Measurements from ENCODE around the gene CYB5B. TPM values are rescaled to one million over a fixed set of nuclear protein-coding genes. Genes with fewer than 3 reads are reported as not detected.
A peak's percentile ranks its signal among the peaks of the same experiment; 100 is the strongest.

The CYB5B gene
- polyA plus RNA-seq, 3 donors: 32.3 to 90.4 (median 84.9) TPM

- 70% methylated on average over 2 of the region's 6 CpGs for WGBS (ENCODE audit: insufficient coverage)
- H3K4me2 ChIP-seq (replicated peaks; ENCODE audit: extremely low read depth, low read length, poor library complexity, severe bottlenecking): no peak overlapping the region
These were observed 40.8 kb downstream of the CYB5B start for GRCh38 chr16:69465083-69465721.

GRCh38 chr16:69465881-69466280 is 41.5 kb downstream of the CYB5B start:
- Histone ChIP-seq H3K27ac (ENCODE audit: low read depth in 1 of 2, low read length in 2 of 2) (no peak overlapping the region), H3K4me2 (replicated peaks; ENCODE audit: extremely low read depth, low read length, poor library complexity, severe bottlenecking) (no peak overlapping the region)
- H3K4me3 Mint-ChIP-seq: peak overlapping the region in 1 of 2 donors; percentile 74

More at GRCh38 chr16:69465083-69465721, 40.8 kb downstream of the CYB5B start:
- no peaks in the 10 kb centered on the region for H3K79me2 ChIP-seq (ENCODE audit: insufficient read depth, low read length)
- H3K4me1 ChIP-seq (ENCODE audit: control insufficient read depth in 1 of 2, insufficient read depth in 2 of 2, low read length in 2 of 2): peaks cover 11 to 17% of the 10 kb centered on the region in 2 donors
- H3K4me3 Mint-ChIP-seq: peak overlapping the region in 1 of 2 donors; percentile 79
- peaks cover 0 to 17% (median 5%) of the 10 kb centered on the region in 7 donors for H3K9me3 Mint-ChIP-seq
- H3K9me3 ChIP-seq (replicated peaks in 1 of 2; ENCODE audit: control insufficient read depth in 1 of 2, insufficient read depth in 1 of 2, low read length in 2 of 2): peaks cover 0 to 6% of the 10 kb centered on the region in 2 donors
- peak overlapping the region in 1 of 7 donors; percentile 54 for H3K27ac Mint-ChIP-seq
- H3K27me3 ChIP-seq (ENCODE audit: control insufficient read depth in 2 of 2, insufficient read depth in 2 of 2, low read length in 2 of 2): peaks cover 72 to 84% of the 10 kb centered on the region in 2 donors
- H3K9ac ChIP-seq (ENCODE audit: insufficient read depth, low read length, poor library complexity, severe bottlenecking): no peak overlapping the region
- H2AFZ ChIP-seq (ENCODE audit: insufficient read depth, low read depth, low read length, poor library complexity, severe bottlenecking): no peak overlapping the region
- peaks cover 50 to 52% of the 10 kb centered on the region in 2 donors for H3K36me3 Mint-ChIP-seq
- no peak overlapping the region for H3K27ac ChIP-seq (ENCODE audit: low read depth in 1 of 2, low read length in 2 of 2)
- no peak for DNase-seq
- peaks cover 22% of the 10 kb centered on the region for H3K4me1 Mint-ChIP-seq
- peaks cover 72 to 83% (median 72%) of the 10 kb centered on the region in 3 donors for H3K27me3 Mint-ChIP-seq (ENCODE audit: low read depth in 3 of 3)
- H3K4me3 ChIP-seq (replicated peaks in 1 of 3; ENCODE audit: low read depth in 2 of 3, low read length in 3 of 3): no peak overlapping the region
- peaks cover 81% of the 10 kb centered on the region for H4K20me1 ChIP-seq (ENCODE audit: insufficient read depth, low read length)
- TF ChIP-seq CTCF (IDR thresholded peaks at IDR 0.05): no peak
- peaks cover 17 to 48% of the 10 kb centered on the region in 2 donors for H3K36me3 ChIP-seq (replicated peaks in 1 of 2; ENCODE audit: control insufficient read depth in 1 of 2, insufficient read depth in 2 of 2, low read length in 2 of 2)
- intact Hi-C loops (cut with micrococcal nuclease): loop anchor here in 1 of 2 donors (10.0 kb wide), 1 partner anchor 60 kb away; no protein-coding TSS in a partner anchor

More at GRCh38 chr16:69465881-69466280, 41.5 kb downstream of the CYB5B start:
- no peak overlapping the region for H3K4me3 ChIP-seq (replicated peaks in 1 of 3; ENCODE audit: low read depth in 2 of 3, low read length in 3 of 3)
- peaks cover 13 to 42% of the 10 kb centered on the region in 2 donors for H3K36me3 ChIP-seq (replicated peaks in 1 of 2; ENCODE audit: control insufficient read depth in 1 of 2, insufficient read depth in 2 of 2, low read length in 2 of 2)
- peaks cover 0 to 6% of the 10 kb centered on the region in 2 donors for H3K9me3 ChIP-seq (replicated peaks in 1 of 2; ENCODE audit: control insufficient read depth in 1 of 2, insufficient read depth in 1 of 2, low read length in 2 of 2)
- Mint-ChIP-seq H3K4me1 (peaks cover 26% of the 10 kb centered on the region), H3K9me3 (peaks cover 0 to 16% (median 7%) of the 10 kb centered on the region in 7 donors), H3K27me3 (ENCODE audit: low read depth in 3 of 3) (peaks cover 76 to 86% (median 79%) of the 10 kb centered on the region in 3 donors), H3K36me3 (peaks cover 44 to 47% of the 10 kb centered on the region in 2 donors), H3K27ac (no peak overlapping the region)
- H4K20me1 ChIP-seq (ENCODE audit: insufficient read depth, low read length): peaks cover 85% of the 10 kb centered on the region
- intact Hi-C loops (cut with micrococcal nuclease): loop anchor here in 1 of 2 donors (10.0 kb wide), 1 partner anchor 59 kb away; no protein-coding TSS in a partner anchor
- no peak overlapping the region for H2AFZ ChIP-seq (ENCODE audit: insufficient read depth, low read depth, low read length, poor library complexity, severe bottlenecking)
- H3K27me3 ChIP-seq (ENCODE audit: control insufficient read depth in 2 of 2, insufficient read depth in 2 of 2, low read length in 2 of 2): peaks cover 74 to 90% of the 10 kb centered on the region in 2 donors
- peak in 1 of 3 donors; percentile 15 for DNase-seq
- H3K4me1 ChIP-seq (ENCODE audit: control insufficient read depth in 1 of 2, insufficient read depth in 2 of 2, low read length in 2 of 2): peaks cover 16 to 23% of the 10 kb centered on the region in 2 donors
- H3K79me2 ChIP-seq (ENCODE audit: insufficient read depth, low read length): no peaks in the 10 kb centered on the region
- no CpG with 5 or more reads among the region's 6 CpGs for WGBS (ENCODE audit: insufficient coverage)
- TF ChIP-seq CTCF (IDR thresholded peaks at IDR 0.05): no peak
- no peak overlapping the region for H3K9ac ChIP-seq (ENCODE audit: insufficient read depth, low read length, poor library complexity, severe bottlenecking)
